Stimulated activated CD4-positive, alpha-beta T cell treated with anti-CD3 and anti-CD28 coated beads, Interleukin-1b, Interleukin-23, amount 100 ng/mL, for 4 hours (primary cell): ENCODE measurements around the gene OR5K3.
"Not testable (repeated sequence)": the region's sequence is repeated elsewhere in the genome, so short reads cannot be mapped to it uniquely, and the experiment has no call there.

Source experiments
- DNase-seq, 2 donors: peaks; one replicate each; pipeline ENCODE4 v3.0.0-alpha.2; 2020; ENCODE audit warnings: low read depth in 2 of 2

Gene OR5K3

GRCh38 chr3:98390366-98390765, at the start of gene OR5K3:
OR5K3 (plus strand) TSS chr3:98390666; CDS start chr3:98390666, 0 bp downstream.
- no peak for DNase-seq

- no peak for DNase-seq
Observed at GRCh38 chr3:98341758-98342157, 48.7 kb upstream of the OR5K3 start.

- peak in 1 of 2 donors; percentile 8 for DNase-seq
Observed at GRCh38 chr3:98343647-98344507, 46.6 kb upstream of the OR5K3 start.

GRCh38 chr3:98350082-98350481, 40.4 kb upstream of the OR5K3 start:
- no peak for DNase-seq

GRCh38 chr3:98353554-98353953, 36.9 kb upstream of the OR5K3 start, which contains the start of gene OR5K4:
OR5K4 (plus strand) TSS chr3:98353854; CDS start chr3:98353854, 0 bp downstream.
- DNase-seq = no peak

- DNase-seq = no peak
Observed at GRCh38 chr3:98359250-98359649, 31.2 kb upstream of the OR5K3 start.

GRCh38 chr3:98359993-98360675, 30.3 kb upstream of the OR5K3 start:
- no peak for DNase-seq

- no peak for DNase-seq
Observed at GRCh38 chr3:98360681-98361080, 29.8 kb upstream of the OR5K3 start.

- DNase-seq = no peak
Observed at GRCh38 chr3:98361289-98361688, 29.2 kb upstream of the OR5K3 start.

- DNase-seq = no peak
Observed at GRCh38 chr3:98367464-98368246, 22.8 kb upstream of the OR5K3 start.

- no peak for DNase-seq
Observed at GRCh38 chr3:98371186-98371585, 19.3 kb upstream of the OR5K3 start.

GRCh38 chr3:98371853-98372252, 18.6 kb upstream of the OR5K3 start:
- DNase-seq = no peak

GRCh38 chr3:98372445-98372844, 18.0 kb upstream of the OR5K3 start:
- DNase-seq = no peak

GRCh38 chr3:98376631-98377030, 13.8 kb upstream of the OR5K3 start:
- DNase-seq = no peak

- DNase-seq = no peak
Observed at GRCh38 chr3:98388147-98388546, 2.3 kb upstream of the OR5K3 start.

- DNase-seq = no peak
Observed at GRCh38 chr3:98395101-98395500, 4.6 kb downstream of the OR5K3 start.

GRCh38 chr3:98396482-98396881, 6.0 kb downstream of the OR5K3 start:
- DNase-seq = not testable (repeated sequence)

- DNase-seq = no peak
Observed at GRCh38 chr3:98398513-98398912, 8.0 kb downstream of the OR5K3 start.

GRCh38 chr3:98402507-98402906, 12.0 kb downstream of the OR5K3 start:
- DNase-seq = no peak

GRCh38 chr3:98404010-98404409, 13.5 kb downstream of the OR5K3 start:
- no peak for DNase-seq

GRCh38 chr3:98406034-98406433, 15.6 kb downstream of the OR5K3 start:
- no peak for DNase-seq

- no peak for DNase-seq
Observed at GRCh38 chr3:98432575-98432974, 42.1 kb downstream of the OR5K3 start.
